ENCODE results near the gene GARNL3.

- TF ChIP-seq CTCF (IDR thresholded peaks at IDR 0.05), result no peak
- TF ChIP-seq POLR2AphosphoS5 (IDR thresholded peaks at IDR 0.05), result no peak
- no peak for TF ChIP-seq POLR2A (IDR thresholded peaks at IDR 0.05)
Measured at GRCh38 chr9:127223266-127223665, 41.3 kb upstream of the GARNL3 start.
